Measurements from ENCODE around the gene TIGIT. TPM values are rescaled to one million over a fixed set of nuclear protein-coding genes. Genes with fewer than 3 reads are reported as not detected.

The TIGIT gene
- total RNA-seq, 2 donors from 2014 or later = 11.6 to 13.3 TPM

DNA sequence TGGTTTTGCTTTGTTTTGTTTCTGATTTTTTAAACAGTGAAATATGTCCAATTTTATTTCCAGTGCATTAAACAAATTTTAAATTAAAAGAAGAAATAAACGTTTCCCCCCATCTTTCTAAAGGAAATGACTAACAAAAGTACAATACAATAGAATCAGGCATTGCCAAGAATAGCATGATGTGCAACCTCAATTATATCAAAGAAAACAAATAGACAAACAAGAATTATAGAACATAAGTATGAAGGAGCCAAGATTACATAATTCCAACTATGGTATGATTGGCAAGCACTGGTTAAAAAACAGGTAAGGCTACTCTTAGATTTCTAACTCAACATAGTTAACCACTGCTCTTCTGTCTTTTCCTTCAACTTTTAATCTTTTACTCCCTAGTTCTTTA is 26.4 kb downstream of the TIGIT start:
- ATAC-seq = no peak
- Mint-ChIP-seq H3K36me3 (ENCODE audit: low read depth) (peaks cover 2% of the 10 kb centered on the region), H3K4me3 (no peak overlapping the region), H3K27ac (no peak overlapping the region), H3K4me1 (peaks cover 19% of the 10 kb centered on the region), H3K27me3 (no peaks in the 10 kb centered on the region)
- no peak for DNase-seq
- H3K9me3 ChIP-seq (ENCODE audit: control insufficient read depth, low read length, poor library complexity, severe bottlenecking) = no peaks in the 10 kb centered on the region

DNA sequence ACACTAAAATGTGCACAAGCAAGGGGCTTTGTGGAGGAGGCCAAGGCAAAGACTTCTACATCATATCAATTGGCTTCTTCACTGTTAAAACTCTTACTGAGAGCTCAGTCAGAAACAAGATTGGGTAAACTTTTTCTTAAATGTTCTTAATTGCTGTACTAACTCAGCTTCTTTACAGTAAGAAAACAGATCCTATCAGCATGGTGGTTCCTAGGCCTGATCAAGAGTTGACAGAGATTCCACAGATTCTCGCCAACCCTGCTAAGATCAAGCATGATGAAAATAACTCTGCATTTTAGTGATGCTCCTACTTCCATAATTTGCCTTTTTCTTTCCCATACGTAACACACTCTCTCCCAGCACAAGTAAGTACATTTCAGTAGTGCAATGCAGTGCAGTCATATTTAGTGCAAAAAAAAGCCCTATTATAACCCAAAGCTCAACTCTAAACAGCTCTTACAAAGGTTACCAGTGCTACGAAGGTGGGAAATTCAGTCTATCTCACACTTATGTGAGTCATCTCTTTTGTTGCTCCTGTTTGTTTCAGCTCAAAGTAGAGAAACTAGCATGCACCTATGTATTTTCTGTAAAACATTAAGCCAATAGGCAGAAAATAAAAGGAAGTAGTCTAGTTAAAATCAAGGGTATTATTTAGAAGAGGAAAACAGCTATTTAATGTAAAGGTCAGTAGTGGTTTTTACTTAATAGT is 29.9 kb downstream of the TIGIT start:
- ATAC-seq (no peak), DNase-seq (no peak)
- no peaks in the 10 kb centered on the region for H3K9me3 ChIP-seq (ENCODE audit: control insufficient read depth, low read length, poor library complexity, severe bottlenecking)
- Mint-ChIP-seq H3K36me3 (ENCODE audit: low read depth) (peaks cover 2% of the 10 kb centered on the region), H3K4me3 (no peak overlapping the region), H3K4me1 (peaks cover 20% of the 10 kb centered on the region), H3K27me3 (no peaks in the 10 kb centered on the region), H3K27ac (peak overlapping the region; percentile 62)

DNA sequence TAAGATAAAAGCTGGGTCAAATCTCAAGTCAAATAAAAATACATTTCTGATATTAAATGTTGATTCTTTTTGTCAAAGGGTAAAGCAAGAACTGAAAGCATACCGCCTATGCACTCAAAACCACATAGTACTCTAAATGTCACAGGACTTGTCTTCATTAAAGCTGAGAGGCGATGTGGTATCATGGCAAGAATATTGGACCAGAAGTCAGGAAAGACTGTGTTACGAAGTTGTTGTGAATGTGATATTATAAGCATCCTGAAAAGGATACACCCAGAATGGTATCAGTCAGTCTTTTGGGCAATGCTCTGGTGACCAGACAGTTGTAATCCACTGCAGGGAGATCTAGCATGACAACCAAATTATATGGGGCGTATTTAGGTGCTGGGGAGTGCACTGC is 33.8 kb downstream of the TIGIT start:
- Mint-ChIP-seq H3K36me3 (ENCODE audit: low read depth) (peaks cover 4% of the 10 kb centered on the region), H3K4me3 (peak overlapping the region; percentile 12), H3K27ac (peak overlapping the region; percentile 88), H3K27me3 (no peaks in the 10 kb centered on the region), H3K4me1 (peaks cover 29% of the 10 kb centered on the region)
- no peaks in the 10 kb centered on the region for H3K9me3 ChIP-seq (ENCODE audit: control insufficient read depth, low read length, poor library complexity, severe bottlenecking)
- ATAC-seq (no peak), DNase-seq (no peak)

DNA sequence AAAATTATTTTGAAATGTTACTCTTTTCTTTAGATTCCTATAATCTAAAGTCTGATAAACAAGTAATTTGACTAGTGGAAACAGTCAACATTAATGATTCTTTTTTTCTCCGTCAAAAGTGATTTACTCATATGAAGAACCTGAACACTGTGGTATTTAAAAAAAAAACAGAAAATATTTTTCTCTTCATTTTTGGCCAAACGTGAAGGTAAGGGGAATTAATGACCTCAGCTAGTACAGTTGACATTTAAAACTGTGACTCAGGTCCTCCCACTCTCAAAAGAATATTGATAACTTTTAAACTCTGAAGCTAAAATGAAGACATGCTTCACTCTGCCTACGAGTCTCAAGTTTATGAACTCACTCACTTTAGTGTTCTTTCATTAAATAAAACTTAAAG is 34.5 kb downstream of the TIGIT start:
- H3K9me3 ChIP-seq (ENCODE audit: control insufficient read depth, low read length, poor library complexity, severe bottlenecking) = no peaks in the 10 kb centered on the region
- Mint-ChIP-seq H3K36me3 (ENCODE audit: low read depth) (peaks cover 4% of the 10 kb centered on the region), H3K4me1 (peaks cover 29% of the 10 kb centered on the region), H3K27me3 (no peaks in the 10 kb centered on the region), H3K27ac (peak overlapping the region; percentile 88), H3K4me3 (no peak overlapping the region)
- ATAC-seq = no peak
- DNase-seq = no peak

DNA sequence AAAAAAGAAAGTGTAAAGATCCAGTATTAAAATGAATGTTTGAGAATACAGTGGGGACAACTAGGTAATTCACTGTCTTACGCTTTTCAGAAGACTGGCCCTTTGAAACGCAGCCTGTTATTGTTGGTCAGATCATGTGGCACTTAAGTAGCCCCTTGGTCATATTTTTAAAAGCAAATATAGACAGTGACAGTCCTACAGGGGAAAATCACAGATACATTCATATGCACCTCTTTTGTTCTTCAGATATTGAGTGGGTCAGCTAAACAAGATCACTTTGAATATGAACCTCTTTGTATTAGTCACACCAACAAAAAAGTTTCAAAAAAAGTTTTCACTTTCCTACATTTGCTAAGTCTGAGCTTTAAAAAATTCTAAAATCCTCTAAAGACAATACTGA is 36.0 kb downstream of the TIGIT start:
- H3K27me3 Mint-ChIP-seq = no peaks in the 10 kb centered on the region
- H3K27ac Mint-ChIP-seq = no peak overlapping the region
- H3K9me3 ChIP-seq (ENCODE audit: control insufficient read depth, low read length, poor library complexity, severe bottlenecking) = no peaks in the 10 kb centered on the region
- peaks cover 24% of the 10 kb centered on the region for H3K4me1 Mint-ChIP-seq
- ATAC-seq (no peak), DNase-seq (no peak)
- H3K4me3 Mint-ChIP-seq = no peak overlapping the region
- H3K36me3 Mint-ChIP-seq (ENCODE audit: low read depth) = peaks cover 4% of the 10 kb centered on the region

DNA sequence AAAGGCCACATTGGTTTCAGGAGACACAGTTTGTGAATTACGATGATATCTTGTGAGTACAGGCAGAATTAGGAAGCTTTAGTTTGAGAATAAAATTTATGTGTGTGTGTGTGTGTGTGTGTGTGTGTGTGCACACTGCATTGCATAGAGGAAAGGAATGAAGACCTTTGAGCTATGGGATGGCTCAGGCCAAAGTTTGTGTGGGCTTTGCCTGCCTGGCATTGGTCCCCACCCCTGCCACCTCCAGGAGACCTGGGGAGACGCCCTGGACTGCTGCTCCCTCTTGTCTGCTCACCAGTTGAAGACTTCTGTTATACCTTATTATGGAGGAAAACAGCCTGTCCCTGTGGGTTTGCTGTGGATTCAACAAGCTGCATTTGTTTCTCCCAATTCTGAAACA is 37.2 kb downstream of the TIGIT start:
- no peaks in the 10 kb centered on the region for H3K9me3 ChIP-seq (ENCODE audit: control insufficient read depth, low read length, poor library complexity, severe bottlenecking)
- ATAC-seq = no peak
- no peaks in the 10 kb centered on the region for H3K27me3 Mint-ChIP-seq
- peaks cover 23% of the 10 kb centered on the region for H3K4me1 Mint-ChIP-seq
- H3K4me3 Mint-ChIP-seq = no peak overlapping the region
- peaks cover 4% of the 10 kb centered on the region for H3K36me3 Mint-ChIP-seq (ENCODE audit: low read depth)
- no peak for DNase-seq
- no peak overlapping the region for H3K27ac Mint-ChIP-seq

DNA sequence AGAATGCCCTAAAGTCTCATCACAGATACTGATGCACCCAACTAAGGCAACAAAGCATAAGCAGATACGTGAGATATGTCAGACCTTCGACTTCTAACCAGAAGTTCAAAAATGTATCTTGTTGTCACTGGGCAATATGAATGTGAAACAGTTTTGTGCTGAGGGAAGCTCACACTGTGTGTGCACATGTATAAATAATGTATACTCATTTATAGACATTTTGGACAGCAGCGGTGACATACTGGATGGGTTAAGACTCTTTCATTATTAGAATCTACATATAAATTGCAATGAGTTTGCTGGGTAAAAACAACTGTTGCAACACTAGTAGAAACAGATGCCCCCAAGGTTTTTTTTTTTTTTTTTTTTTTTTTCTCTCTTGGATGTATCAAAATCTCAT is 37.9 kb downstream of the TIGIT start:
- peak overlapping the region; percentile 84 for H3K27ac Mint-ChIP-seq
- no peaks in the 10 kb centered on the region for H3K27me3 Mint-ChIP-seq
- DNase-seq (no peak), ATAC-seq (no peak)
- no peak overlapping the region for H3K4me3 Mint-ChIP-seq
- H3K9me3 ChIP-seq (ENCODE audit: control insufficient read depth, low read length, poor library complexity, severe bottlenecking) = no peaks in the 10 kb centered on the region
- peaks cover 4% of the 10 kb centered on the region for H3K36me3 Mint-ChIP-seq (ENCODE audit: low read depth)
- peaks cover 27% of the 10 kb centered on the region for H3K4me1 Mint-ChIP-seq

DNA sequence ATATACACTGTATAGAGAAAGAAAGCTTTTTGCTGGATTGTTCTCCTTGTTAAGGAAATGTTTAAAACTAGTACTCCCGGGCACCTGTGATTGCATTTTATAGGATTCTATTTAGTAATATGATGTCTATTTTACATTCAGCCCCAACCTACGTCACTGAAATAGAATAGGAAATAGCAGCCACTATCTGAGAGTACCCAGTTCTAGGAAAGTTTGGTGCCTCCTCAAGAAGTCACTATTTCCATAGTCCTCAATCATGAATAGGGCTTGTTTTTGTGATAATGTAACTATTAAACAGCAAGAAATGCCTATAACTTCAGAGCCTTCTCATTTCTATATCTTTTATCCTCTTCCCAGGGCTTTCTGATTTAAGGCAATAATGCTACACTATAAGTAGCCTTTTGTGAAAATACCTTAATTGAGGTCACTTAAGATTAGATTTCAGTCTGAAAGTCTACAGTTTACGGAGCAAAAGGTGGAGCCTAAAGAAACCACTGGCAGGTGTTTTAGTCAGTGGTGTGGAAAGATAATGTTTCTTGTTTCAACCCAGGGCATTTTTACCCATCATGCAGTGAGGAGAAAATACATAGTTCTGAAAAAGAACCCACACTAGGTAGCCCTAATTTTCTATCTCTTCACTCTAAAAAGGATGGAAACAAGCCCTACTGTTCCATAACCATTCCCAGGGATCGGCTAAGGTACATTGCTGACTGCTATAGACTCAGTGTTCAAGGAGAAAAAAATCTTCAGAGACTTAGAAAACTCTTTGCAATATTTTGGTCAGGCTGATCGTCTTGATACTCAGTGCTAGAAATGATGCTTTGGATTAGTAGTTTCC is 38.7 kb downstream of the TIGIT start:
- peak overlapping the region; percentile 62 for H3K4me3 Mint-ChIP-seq
- H3K36me3 Mint-ChIP-seq (ENCODE audit: low read depth) = peaks cover 4% of the 10 kb centered on the region
- H3K9me3 ChIP-seq (ENCODE audit: control insufficient read depth, low read length, poor library complexity, severe bottlenecking) = no peaks in the 10 kb centered on the region
- DNase-seq (no peak), ATAC-seq (peak; percentile 76)
- peak overlapping the region; percentile 84 for H3K27ac Mint-ChIP-seq
- peaks cover 24% of the 10 kb centered on the region for H3K4me1 Mint-ChIP-seq
- no peaks in the 10 kb centered on the region for H3K27me3 Mint-ChIP-seq

DNA sequence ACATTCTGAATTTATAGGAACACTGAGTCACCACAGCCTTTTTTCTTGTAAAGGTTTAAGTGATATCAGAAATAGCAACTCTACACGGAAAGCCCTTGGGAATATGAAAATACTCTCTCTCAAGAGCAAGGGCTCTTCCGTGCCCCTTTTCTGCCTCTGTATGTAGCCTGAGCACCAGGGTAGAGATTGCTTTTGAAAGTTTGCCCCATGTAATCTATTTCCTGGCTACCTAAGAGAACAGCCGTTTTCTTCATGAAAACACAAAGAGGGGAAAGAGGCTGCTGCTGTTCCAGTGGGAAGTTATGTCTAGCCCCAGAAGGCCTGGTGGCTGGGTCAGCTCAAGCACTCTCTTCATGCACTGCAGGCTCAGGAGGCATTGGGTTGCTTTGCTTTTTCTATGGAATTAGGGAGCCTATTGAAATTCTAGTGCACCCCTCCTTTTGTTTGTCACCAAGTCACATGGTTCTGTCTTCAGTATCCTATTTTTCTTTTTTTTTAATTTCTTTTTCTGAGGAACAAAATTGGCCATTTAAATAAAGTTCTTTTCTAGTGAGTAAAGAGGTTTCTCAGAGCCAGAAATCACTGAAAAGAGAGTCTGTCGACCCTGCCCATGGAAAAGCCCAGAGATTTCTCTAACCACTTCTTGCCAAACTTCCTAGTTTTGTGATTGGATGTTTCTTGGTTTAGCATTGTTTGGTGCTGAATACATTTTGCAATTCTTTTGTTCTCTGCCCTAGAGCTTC is 39.5 kb downstream of the TIGIT start:
- H3K36me3 Mint-ChIP-seq (ENCODE audit: low read depth) = peaks cover 4% of the 10 kb centered on the region
- peak; percentile 33 for ATAC-seq

DNA sequence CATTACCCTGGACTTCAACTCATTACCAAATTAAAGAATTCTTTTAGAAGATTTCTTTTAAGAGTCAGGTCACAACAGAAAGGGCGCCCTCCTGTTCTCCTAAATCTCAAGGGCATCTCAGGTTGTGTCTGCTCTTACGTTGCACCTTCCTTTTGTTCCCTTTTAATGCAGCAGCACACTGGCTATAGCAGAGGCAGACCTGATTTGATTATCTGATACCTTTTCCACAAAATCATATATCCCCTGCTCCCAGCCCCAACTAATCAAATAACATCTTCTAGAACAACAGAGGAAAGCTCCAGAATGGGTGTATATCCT is 40.1 kb downstream of the TIGIT start:
- Mint-ChIP-seq H3K4me1 (peaks cover 24% of the 10 kb centered on the region), H3K27ac (peak overlapping the region; percentile 84), H3K4me3 (no peak overlapping the region), H3K36me3 (ENCODE audit: low read depth) (peaks cover 3% of the 10 kb centered on the region), H3K27me3 (no peaks in the 10 kb centered on the region)
- no peak for DNase-seq
- ATAC-seq = no peak
- H3K9me3 ChIP-seq (ENCODE audit: control insufficient read depth, low read length, poor library complexity, severe bottlenecking) = no peaks in the 10 kb centered on the region

More for the DNA sequence above, 39.5 kb downstream of the TIGIT start:
- Mint-ChIP-seq H3K4me1 (peaks cover 26% of the 10 kb centered on the region), H3K27ac (peak overlapping the region; percentile 84), H3K4me3 (no peak overlapping the region), H3K27me3 (no peaks in the 10 kb centered on the region)
- DNase-seq = no peak
- no peaks in the 10 kb centered on the region for H3K9me3 ChIP-seq (ENCODE audit: control insufficient read depth, low read length, poor library complexity, severe bottlenecking)

DNA sequence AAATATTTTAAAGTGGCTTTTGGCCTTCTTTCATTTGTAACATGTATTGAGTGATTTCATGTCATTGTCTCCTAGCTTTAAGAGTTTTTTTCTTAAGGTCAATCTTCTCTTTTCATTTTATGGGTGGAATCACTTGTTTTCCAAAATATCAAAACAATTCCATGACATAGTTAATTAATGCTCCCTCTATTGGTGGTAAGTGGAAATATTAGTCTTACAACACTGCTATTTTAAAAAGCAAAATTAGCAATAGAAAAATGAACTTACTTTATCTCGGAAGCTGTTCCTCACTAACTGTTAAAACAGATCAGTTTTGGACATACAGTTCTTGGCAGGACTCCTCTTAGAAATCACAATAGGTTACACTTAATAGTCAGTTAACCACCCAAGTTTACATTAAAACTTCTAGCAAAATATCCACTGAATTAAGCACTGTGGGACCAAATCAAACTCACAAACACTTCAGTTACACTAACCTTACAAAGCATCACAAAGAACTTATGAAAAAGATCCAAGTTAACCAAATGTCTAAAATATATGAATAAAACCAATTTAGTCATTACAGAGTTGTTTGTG is 42.4 kb downstream of the TIGIT start:
- H3K36me3 Mint-ChIP-seq (ENCODE audit: low read depth) = peaks cover 2% of the 10 kb centered on the region
- ATAC-seq (no peak), DNase-seq (no peak)
- H3K27ac Mint-ChIP-seq = peak overlapping the region; percentile 29
- no peaks in the 10 kb centered on the region for H3K27me3 Mint-ChIP-seq
- H3K9me3 ChIP-seq (ENCODE audit: control insufficient read depth, low read length, poor library complexity, severe bottlenecking) = no peaks in the 10 kb centered on the region
- H3K4me1 Mint-ChIP-seq = peaks cover 19% of the 10 kb centered on the region
- H3K4me3 Mint-ChIP-seq = no peak overlapping the region

DNA sequence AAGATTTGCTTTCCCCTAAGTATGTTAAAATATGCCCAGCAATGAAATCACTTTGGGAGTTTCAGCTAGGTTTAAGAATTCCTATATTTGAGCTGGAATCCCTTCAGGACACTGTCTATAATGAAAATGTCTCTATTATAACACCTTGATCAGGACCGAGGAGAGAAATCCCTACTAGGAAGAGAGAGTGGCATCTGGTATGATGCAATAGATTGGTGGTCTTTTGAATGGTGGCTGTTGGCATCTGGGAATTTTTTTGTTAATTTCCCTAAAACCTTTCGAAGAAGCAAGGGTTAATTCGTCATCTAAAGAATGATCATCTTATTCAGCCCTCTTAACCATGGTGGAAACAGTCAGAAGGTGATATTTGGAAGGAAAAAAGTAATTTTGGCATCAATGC is 43.0 kb downstream of the TIGIT start:
- Mint-ChIP-seq H3K4me3 (no peak overlapping the region), H3K36me3 (ENCODE audit: low read depth) (peaks cover 2% of the 10 kb centered on the region), H3K27ac (no peak overlapping the region), H3K4me1 (peaks cover 24% of the 10 kb centered on the region), H3K27me3 (no peaks in the 10 kb centered on the region)
- DNase-seq = no peak
- ATAC-seq = no peak
- H3K9me3 ChIP-seq (ENCODE audit: control insufficient read depth, low read length, poor library complexity, severe bottlenecking) = no peaks in the 10 kb centered on the region

Measured in T-helper 17 cell (primary cell).